Measurements from ENCODE around the gene DTNB.

GRCh38 chr2:25651782-25652455 is 21.5 kb downstream of the DTNB start:
- no peak for TF ChIP-seq CTCF (conservative IDR thresholded peaks at IDR 0.05; ENCODE audit: low read depth, low read length)
- no peak for TF ChIP-seq EZH2 (IDR thresholded peaks at IDR 0.05; ENCODE audit: borderline replicate concordance, low read depth, low read length, poor library complexity, severe bottlenecking)

Measured in A673 (cell line).